ENCODE results near the gene FOXO3.

Gene FOXO3

DNA sequence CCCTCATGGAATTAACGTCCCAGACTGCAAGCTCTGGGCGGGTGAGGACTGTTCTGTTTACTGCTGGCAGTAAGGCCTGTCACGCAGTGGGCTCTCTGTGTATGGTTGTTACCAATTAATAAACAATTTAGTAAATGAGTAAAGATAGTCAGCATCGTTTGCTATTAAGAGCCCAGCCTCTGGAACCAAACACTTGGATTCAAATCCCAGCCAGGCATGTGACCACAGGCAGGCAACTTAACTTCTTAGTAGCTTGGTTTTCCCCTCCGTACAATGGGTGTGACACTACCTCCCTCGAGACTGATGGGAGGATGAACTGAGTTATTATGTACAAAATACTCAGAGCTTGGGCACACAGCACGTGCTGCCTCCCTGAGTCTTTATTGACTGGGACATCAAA is 149.8 kb downstream of the FOXO3 start:
- Histone ChIP-seq H3K4me2 (ENCODE audit: low read length) (no peak overlapping the region), H3K4me1 (ENCODE audit: control insufficient read depth, low read length) (no peaks in the 10 kb centered on the region), H3F3A (ENCODE audit: control insufficient read depth, insufficient read depth) (no peaks in the 10 kb centered on the region), H3K36me3 (ENCODE audit: control insufficient read depth, low read length) (no peaks in the 10 kb centered on the region), H3K4me3 (ENCODE audit: low read length) (no peak overlapping the region), H3K27me3 (ENCODE audit: control insufficient read depth, low read length) (peaks cover 6% of the 10 kb centered on the region; the same call in 1 of the 2 replicates), H3K9me3 (ENCODE audit: control insufficient read depth, insufficient read depth, low read length) (no peaks in the 10 kb centered on the region), H3K27ac (ENCODE audit: low read depth, low read length) (no peak overlapping the region), H4K20me1 (ENCODE audit: control insufficient read depth, insufficient read depth, low read depth, low read length) (no peaks in the 10 kb centered on the region), H3K79me2 (ENCODE audit: control insufficient read depth, low read length) (no peaks in the 10 kb centered on the region), H3K9me2 (replicated peaks; ENCODE audit: control insufficient read depth, low read length) (no peaks in the 10 kb centered on the region)
- TF ChIP-seq EZH2phosphoT487 (IDR thresholded peaks at IDR 0.05; ENCODE audit: borderline replicate concordance, low read length) = no peak
- TF ChIP-seq, protein P1, sequence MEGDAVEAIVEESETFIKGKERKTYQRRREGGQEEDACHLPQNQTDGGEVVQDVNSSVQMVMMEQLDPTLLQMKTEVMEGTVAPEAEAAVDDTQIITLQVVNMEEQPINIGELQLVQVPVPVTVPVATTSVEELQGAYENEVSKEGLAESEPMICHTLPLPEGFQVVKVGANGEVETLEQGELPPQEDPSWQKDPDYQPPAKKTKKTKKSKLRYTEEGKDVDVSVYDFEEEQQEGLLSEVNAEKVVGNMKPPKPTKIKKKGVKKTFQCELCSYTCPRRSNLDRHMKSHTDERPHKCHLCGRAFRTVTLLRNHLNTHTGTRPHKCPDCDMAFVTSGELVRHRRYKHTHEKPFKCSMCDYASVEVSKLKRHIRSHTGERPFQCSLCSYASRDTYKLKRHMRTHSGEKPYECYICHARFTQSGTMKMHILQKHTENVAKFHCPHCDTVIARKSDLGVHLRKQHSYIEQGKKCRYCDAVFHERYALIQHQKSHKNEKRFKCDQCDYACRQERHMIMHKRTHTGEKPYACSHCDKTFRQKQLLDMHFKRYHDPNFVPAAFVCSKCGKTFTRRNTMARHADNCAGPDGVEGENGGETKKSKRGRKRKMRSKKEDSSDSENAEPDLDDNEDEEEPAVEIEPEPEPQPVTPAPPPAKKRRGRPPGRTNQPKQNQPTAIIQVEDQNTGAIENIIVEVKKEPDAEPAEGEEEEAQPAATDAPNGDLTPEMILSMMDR (IDR thresholded peaks at IDR 0.05; ENCODE audit: low read depth, low read length, poor library complexity, severe bottlenecking) = no peak

DNA sequence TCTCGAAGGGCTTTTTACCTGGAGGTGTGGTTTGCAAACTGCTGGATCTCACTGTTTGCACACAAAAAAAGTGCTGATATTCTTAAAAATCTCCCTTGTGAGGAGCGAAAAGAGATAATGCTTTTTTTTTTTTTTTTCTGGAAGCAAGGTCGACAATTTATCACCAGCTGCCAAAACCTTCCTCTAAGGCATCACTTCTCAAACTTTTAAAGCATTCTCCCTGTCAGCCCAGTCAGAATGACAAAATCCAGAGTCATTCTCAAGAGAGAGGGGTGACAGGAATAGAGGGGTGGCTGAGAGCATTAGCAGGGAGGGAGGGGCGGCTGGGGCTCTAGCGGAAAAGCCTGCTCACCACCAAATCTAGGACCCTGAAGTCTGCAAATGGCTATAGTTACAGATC is 150.4 kb downstream of the FOXO3 start:
- Histone ChIP-seq H3K4me1 (ENCODE audit: control insufficient read depth, low read length) (no peaks in the 10 kb centered on the region), H3K9me2 (replicated peaks; ENCODE audit: control insufficient read depth, low read length) (no peaks in the 10 kb centered on the region), H3K27ac (ENCODE audit: low read depth, low read length) (no peak overlapping the region), H3K27me3 (ENCODE audit: control insufficient read depth, low read length) (peaks cover 9% of the 10 kb centered on the region; the same call in 1 of the 2 replicates), H3K36me3 (ENCODE audit: control insufficient read depth, low read length) (no peaks in the 10 kb centered on the region), H3K4me3 (ENCODE audit: low read length) (no peak overlapping the region), H3K79me2 (ENCODE audit: control insufficient read depth, low read length) (no peaks in the 10 kb centered on the region), H3K9me3 (ENCODE audit: control insufficient read depth, insufficient read depth, low read length) (no peaks in the 10 kb centered on the region), H3K4me2 (ENCODE audit: low read length) (no peak overlapping the region), H3F3A (ENCODE audit: control insufficient read depth, insufficient read depth) (no peaks in the 10 kb centered on the region), H4K20me1 (ENCODE audit: control insufficient read depth, insufficient read depth, low read depth, low read length) (no peaks in the 10 kb centered on the region)
- TF ChIP-seq, protein P1 (IDR thresholded peaks at IDR 0.05; ENCODE audit: low read depth, low read length, poor library complexity, severe bottlenecking) = no peak
- no peak for TF ChIP-seq EZH2phosphoT487 (IDR thresholded peaks at IDR 0.05; ENCODE audit: borderline replicate concordance, low read length)

DNA sequence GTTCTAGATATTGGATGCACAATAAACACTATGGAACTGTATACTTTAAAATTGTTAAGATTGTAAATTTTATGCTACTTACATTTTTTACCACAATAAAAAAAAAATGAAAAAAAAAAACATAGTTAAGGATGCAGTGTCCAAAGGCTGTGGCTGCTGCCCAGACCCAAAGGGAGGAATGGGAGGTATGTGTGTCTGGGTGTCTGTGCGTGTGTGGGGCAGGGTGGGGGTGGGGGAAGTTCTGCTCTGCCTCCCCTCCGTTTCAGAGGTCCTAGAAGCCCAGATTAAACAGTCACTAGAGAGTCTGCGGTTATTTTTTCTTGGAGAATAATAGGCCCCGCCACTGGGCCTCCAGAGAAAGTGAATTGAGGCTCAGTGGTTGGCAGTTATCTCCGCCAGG is 151.1 kb downstream of the FOXO3 start:
- Histone ChIP-seq H3K36me3 (ENCODE audit: control insufficient read depth, low read length) (no peaks in the 10 kb centered on the region), H3K4me1 (ENCODE audit: control insufficient read depth, low read length) (no peaks in the 10 kb centered on the region), H3K4me3 (ENCODE audit: low read length) (no peak overlapping the region), H3K27me3 (ENCODE audit: control insufficient read depth, low read length) (peaks cover 9% of the 10 kb centered on the region; the same call in 1 of the 2 replicates), H3F3A (ENCODE audit: control insufficient read depth, insufficient read depth) (no peaks in the 10 kb centered on the region), H3K27ac (ENCODE audit: low read depth, low read length) (no peak overlapping the region), H4K20me1 (ENCODE audit: control insufficient read depth, insufficient read depth, low read depth, low read length) (no peaks in the 10 kb centered on the region), H3K4me2 (ENCODE audit: low read length) (no peak overlapping the region), H3K9me2 (replicated peaks; ENCODE audit: control insufficient read depth, low read length) (no peaks in the 10 kb centered on the region), H3K79me2 (ENCODE audit: control insufficient read depth, low read length) (no peaks in the 10 kb centered on the region), H3K9me3 (ENCODE audit: control insufficient read depth, insufficient read depth, low read length) (no peaks in the 10 kb centered on the region)
- no peak for TF ChIP-seq EZH2phosphoT487 (IDR thresholded peaks at IDR 0.05; ENCODE audit: borderline replicate concordance, low read length)
- TF ChIP-seq, protein P1 (IDR thresholded peaks at IDR 0.05; ENCODE audit: low read depth, low read length, poor library complexity, severe bottlenecking) = no peak

All from DOHH2 (cell line).